ENCODE measurements around the gene PDGFC.

DNA sequence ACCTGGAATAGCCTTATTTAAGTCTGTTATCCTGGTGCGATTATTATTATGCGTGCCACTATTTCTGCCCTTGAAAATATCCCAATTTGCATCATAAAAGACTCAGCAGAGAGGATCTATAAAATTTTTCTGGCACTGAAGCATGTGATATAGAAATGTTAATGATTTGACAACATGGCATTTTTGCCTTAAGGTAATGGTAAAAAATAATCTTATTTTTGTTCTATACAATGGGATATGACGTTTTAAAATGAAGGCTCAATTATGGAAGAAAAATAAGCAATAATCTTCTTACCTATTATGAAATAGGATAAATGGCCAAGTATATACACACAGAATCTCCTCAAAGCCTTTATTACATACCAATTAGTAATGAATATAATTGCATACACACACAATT, 113.5 kb downstream of the PDGFC start:
- TF ChIP-seq, protein P1, sequence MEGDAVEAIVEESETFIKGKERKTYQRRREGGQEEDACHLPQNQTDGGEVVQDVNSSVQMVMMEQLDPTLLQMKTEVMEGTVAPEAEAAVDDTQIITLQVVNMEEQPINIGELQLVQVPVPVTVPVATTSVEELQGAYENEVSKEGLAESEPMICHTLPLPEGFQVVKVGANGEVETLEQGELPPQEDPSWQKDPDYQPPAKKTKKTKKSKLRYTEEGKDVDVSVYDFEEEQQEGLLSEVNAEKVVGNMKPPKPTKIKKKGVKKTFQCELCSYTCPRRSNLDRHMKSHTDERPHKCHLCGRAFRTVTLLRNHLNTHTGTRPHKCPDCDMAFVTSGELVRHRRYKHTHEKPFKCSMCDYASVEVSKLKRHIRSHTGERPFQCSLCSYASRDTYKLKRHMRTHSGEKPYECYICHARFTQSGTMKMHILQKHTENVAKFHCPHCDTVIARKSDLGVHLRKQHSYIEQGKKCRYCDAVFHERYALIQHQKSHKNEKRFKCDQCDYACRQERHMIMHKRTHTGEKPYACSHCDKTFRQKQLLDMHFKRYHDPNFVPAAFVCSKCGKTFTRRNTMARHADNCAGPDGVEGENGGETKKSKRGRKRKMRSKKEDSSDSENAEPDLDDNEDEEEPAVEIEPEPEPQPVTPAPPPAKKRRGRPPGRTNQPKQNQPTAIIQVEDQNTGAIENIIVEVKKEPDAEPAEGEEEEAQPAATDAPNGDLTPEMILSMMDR (IDR thresholded peaks at IDR 0.05) = no peak
- TF ChIP-seq POLR2A (IDR thresholded peaks at IDR 0.05) = no peak
